Measurements from ENCODE around the gene GPR42. TPM values are rescaled to one million over a fixed set of nuclear protein-coding genes. Genes with fewer than 3 reads are reported as not detected.

Gene GPR42, protein sequence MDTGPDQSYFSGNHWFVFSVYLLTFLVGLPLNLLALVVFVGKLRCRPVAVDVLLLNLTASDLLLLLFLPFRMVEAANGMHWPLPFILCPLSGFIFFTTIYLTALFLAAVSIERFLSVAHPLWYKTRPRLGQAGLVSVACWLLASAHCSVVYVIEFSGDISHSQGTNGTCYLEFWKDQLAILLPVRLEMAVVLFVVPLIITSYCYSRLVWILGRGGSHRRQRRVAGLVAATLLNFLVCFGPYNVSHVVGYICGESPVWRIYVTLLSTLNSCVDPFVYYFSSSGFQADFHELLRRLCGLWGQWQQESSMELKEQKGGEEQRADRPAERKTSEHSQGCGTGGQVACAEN
- not detected in 2 replicates for total RNA-seq

GRCh38 chr19:35370722-35371121, at the start of gene GPR42:
TSS of gene GPR42 (plus strand) at chr19:35371068. CDS start at chr19:35371360, 292 bp downstream.

DNA sequence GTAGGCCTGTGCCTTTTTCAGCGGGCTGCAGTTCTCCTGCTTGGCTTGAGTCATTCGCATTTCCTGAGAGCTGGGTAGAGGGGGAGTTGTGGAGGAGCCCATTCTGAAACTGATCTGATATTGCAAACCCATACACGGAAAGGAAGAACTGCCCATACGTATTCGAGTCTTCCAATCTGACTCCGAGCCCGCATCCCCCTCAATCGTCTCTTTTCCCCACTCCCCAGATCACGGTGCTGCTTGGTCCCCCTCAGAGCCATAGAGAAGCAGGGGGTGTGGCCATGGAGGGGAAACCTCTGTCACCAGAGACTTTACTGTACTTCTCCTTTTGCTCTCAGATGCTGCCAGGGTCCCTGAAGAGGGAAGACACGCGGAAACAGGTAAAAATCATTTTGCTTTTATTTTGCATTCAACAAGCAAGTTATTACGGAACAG, 42.0 kb upstream of the GPR42 start, which contains the start of gene CD22:
TSS of gene CD22 (plus strand) at position 337 of the 435 bp plus-strand sequence. CDS start 2,854 bp downstream, outside the sequence.

DNA sequence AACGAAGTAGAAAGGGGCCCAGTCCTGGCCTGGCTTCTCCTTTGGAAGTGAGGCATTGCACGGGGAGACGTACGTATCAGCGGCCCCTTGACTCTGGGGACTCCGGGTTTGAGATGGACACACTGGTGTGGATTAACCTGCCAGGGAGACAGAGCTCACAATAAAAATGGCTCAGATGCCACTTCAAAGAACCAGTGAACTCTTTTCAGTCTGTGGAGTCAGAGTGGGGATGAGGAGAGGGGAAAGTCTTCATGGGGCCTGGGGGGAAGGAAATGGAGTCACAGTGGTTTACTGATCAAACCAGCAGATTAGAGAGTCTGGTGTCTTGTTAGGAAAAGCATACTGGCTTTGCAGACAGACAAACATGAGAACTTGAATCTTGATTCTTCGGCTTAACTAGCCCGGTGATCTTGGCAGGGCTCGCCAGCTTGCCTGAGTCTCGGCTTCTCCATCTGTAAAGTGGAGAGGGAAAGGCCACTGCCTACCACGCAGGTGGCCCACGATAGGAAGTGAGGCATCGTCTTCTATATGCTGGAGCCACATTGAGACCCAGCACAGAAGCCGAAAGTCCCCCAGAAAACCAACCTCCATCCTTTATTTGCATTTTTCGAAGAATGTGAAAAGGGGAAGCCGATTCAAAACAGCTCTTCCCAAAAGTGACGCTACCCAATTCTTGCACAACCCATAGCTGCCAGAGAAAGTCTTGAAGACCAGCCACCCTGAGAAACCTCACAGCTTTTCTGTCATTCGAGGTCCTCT, 23.5 kb upstream of the GPR42 start, which contains the start of gene FFAR1:
TSS of gene FFAR1 (plus strand) at position 732 of the 759 bp plus-strand sequence. CDS start 3,650 bp downstream, outside the sequence.

DNA sequence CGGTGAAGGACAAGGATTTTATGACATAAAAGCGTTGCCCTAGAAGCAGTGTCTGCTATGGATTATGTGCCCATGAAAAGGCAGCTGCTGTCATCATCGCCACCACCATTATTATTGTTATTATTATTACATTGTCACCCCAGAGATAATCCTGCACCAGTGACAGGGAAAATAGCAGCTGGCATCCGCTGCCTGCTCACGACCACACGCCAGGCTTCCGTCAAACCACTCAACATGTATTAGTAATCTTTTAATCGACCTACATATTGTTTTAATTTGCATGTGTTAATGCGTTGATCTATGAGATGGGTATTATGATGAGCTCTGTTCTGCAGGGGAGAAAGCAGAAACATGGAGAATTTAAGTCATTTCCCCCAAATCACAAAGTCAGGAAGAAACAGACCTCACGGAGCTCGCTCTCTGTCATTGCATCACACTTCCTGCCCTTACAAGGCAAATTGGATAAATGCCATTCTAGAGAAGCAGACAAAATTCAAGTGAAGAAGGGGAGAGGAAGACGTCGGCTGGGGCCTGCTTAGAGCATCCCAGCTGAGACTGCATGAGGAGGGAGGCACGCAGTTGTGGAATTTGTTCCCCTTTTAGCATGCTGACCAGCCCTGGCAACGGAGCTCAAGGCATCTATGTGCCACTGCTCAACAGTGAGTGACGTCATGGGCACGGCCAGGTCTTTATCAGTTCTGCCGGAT, 12.8 kb upstream of the GPR42 start, which contains the start of gene FFAR3:
TSS of gene FFAR3 (plus strand) at position 594 of the 707 bp plus-strand sequence. CDS start 431 bp downstream, outside the sequence.

Other genes with a start within 250 kb of the GPR42 start
- gene LGI4, start 236.0 kb upstream of the GPR42 start, total RNA-seq = under 0.01 and 0.25 TPM in 2 replicates
- 0.33 and 0.87 TPM in 2 replicates for gene FXYD1, start 232.2 kb upstream of the GPR42 start, total RNA-seq
- gene FXYD7, start 227.8 kb upstream of the GPR42 start, total RNA-seq = not detected in 2 replicates
- 21.2 and 25.8 TPM in 2 replicates for gene FXYD5, start 216.3 kb upstream of the GPR42 start, total RNA-seq
- not detected in 2 replicates for gene FAM187B, start 142.3 kb upstream of the GPR42 start, total RNA-seq
- 0.37 and 0.44 TPM in 2 replicates for gene LSR, start 122.1 kb upstream of the GPR42 start, total RNA-seq
- gene USF2, start 102.1 kb upstream of the GPR42 start, total RNA-seq = 50.4 and 62.1 TPM in 2 replicates
- 0.22 TPM in 1 of 2 replicates, not detected in the other for gene HAMP, start 88.5 kb upstream of the GPR42 start, total RNA-seq
- not detected in 2 replicates for gene MAG, start 78.9 kb upstream of the GPR42 start, total RNA-seq
- 0.25 and 0.55 TPM in 2 replicates for gene CD22, start 41.9 kb upstream of the GPR42 start, total RNA-seq
- gene FFAR1, start 23.2 kb upstream of the GPR42 start, total RNA-seq = not detected in 2 replicates
- not detected in 2 replicates for gene FFAR3, start 12.6 kb upstream of the GPR42 start, total RNA-seq
- gene FFAR2, start 77.2 kb downstream of the GPR42 start, total RNA-seq = not detected in 2 replicates
- not detected in 2 replicates for gene KRTDAP, start 119.4 kb downstream of the GPR42 start, total RNA-seq
- gene DMKN, start 142.6 kb downstream of the GPR42 start, total RNA-seq = 14.1 and 21.9 TPM in 2 replicates
- 1.7 and 4.5 TPM in 2 replicates for gene SBSN, start 157.2 kb downstream of the GPR42 start, total RNA-seq
- not detected in 2 replicates for gene GAPDHS, start 162.4 kb downstream of the GPR42 start, total RNA-seq
- gene TMEM147, start 174.6 kb downstream of the GPR42 start, total RNA-seq = 80.7 and 104 TPM in 2 replicates
- gene ATP4A, start 192.6 kb downstream of the GPR42 start, total RNA-seq = not detected in 2 replicates
- gene PMIS2, start 215.1 kb downstream of the GPR42 start, total RNA-seq = not detected in 2 replicates
- 9.4 and 16.6 TPM in 2 replicates for gene HAUS5, start 241.7 kb downstream of the GPR42 start, total RNA-seq